Calu3 (cell line): Measurements from ENCODE around the gene TNFRSF12A. TPM values are rescaled to one million over a fixed set of nuclear protein-coding genes. Genes with fewer than 3 reads are reported as not detected.

Source experiments
- BruUV-seq: library from RNA; stranded (reverse); fragments of 400-500 nt; replicated peaks from 2 replicates; lab custom pipeline; 2021; lab: Mats Ljungman, UMichigan
- CTCF ChIA-PET: fragments of 300-600 bp; sonication (Branson Sonifier 250); formaldehyde crosslinking; loops from one replicate; lab custom pipeline; 2022; ENCODE audit warnings: antibody characterized with exemption; lab: Charles Lee
- DNase-seq: peaks from one replicate; pipeline ENCODE4 v3.0.0; 2022
- H3K27ac Mint-ChIP-seq: one replicate; pipeline ENCODE4 v1.8.0; 2022; ENCODE audit warnings: mixed read lengths; ENCODE audit not compliant: unreplicated experiment
- H3K27me3 Mint-ChIP-seq: one replicate; pipeline ENCODE4 v1.8.0; 2022; ENCODE audit warnings: mixed read lengths; ENCODE audit not compliant: unreplicated experiment
- H3K36me3 Mint-ChIP-seq: one replicate; pipeline ENCODE4 v1.8.0; 2022; ENCODE audit warnings: mild to moderate bottlenecking, moderate library complexity, mixed read lengths; ENCODE audit not compliant: insufficient read depth, unreplicated experiment
- H3K4me1 Mint-ChIP-seq: one replicate; pipeline ENCODE4 v1.8.0; 2022; ENCODE audit warnings: mild to moderate bottlenecking, low read depth, mixed read lengths; ENCODE audit not compliant: unreplicated experiment
- H3K4me3 Mint-ChIP-seq: one replicate; pipeline ENCODE4 v1.8.0; 2022; ENCODE audit warnings: mild to moderate bottlenecking, low read depth, moderate library complexity, mixed read lengths; ENCODE audit not compliant: unreplicated experiment
- H3K9me3 Mint-ChIP-seq: one replicate; pipeline ENCODE4 v1.8.0; 2022; ENCODE audit warnings: low read depth, mixed read lengths; ENCODE audit not compliant: unreplicated experiment
- intact Hi-C: fragments of 100-400 bp; cut with micrococcal nuclease; formaldehyde crosslinking; loops from one replicate; pipeline ENCODE4 v1.10.0; 2022; ENCODE audit not compliant: unreplicated experiment
- total RNA-seq: library from RNA; stranded (reverse); gene quantifications from 2 replicates; pipeline ENCODE4 v1.2.3, GENCODE V29; 2022
- TF ChIP-seq, protein P1 (sequence below): fragments of 200-600 bp; IDR thresholded peaks from one replicate; pipeline ENCODE4 v1.8.0; 2022; ENCODE audit warnings: antibody characterized with exemption; ENCODE audit not compliant: unreplicated experiment

The TNFRSF12A gene
- total RNA-seq, 1 experiment from 2014 or later: 478 TPM

DNA sequence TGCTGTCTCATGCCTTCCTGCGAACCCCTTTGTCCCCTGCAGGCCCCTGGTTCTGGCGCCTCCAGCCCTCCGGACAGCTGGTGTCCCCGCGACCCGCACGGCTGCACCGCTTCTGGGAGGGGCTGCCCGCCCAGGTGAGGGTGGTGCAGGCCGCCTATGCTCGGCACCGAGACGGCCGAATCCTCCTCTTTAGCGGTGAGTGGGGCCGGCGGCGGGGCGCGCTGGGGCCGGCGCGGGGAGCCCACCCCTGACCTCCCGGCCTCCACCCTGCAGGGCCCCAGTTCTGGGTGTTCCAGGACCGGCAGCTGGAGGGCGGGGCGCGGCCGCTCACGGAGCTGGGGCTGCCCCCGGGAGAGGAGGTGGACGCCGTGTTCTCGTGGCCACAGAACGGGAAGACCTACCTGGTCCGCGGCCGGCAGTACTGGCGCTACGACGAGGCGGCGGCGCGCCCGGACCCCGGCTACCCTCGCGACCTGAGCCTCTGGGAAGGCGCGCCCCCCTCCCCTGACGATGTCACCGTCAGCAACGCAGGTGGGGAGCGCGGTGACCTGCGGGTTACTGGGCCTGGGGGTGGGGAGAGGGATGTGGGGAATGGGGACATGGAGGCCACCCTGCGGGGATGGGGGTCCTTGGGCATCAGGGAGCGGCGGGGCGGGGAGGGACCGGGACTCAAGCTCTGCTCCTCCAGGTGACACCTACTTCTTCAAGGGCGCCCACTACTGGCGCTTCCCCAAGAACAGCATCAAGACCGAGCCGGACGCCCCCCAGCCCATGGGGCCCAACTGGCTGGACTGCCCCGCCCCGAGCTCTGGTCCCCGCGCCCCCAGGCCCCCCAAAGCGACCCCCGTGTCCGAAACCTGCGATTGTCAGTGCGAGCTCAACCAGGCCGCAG is 38.2 kb downstream of the TNFRSF12A start:
- no TSS peak for BruUV-seq
- intact Hi-C loops: loop anchor here (2.0 kb wide), 1 partner anchor 70 kb away; no protein-coding TSS in a partner anchor
- CTCF ChIA-PET: interaction anchor here (0.5 to 2.2 kb wide), 25 partner anchors 9 to 1557 kb away, joined by 3 to 48 read pairs (median 6); partner anchors contain the start of genes MMP25, ZNF205 and ZNF213
- TF ChIP-seq, protein P1, sequence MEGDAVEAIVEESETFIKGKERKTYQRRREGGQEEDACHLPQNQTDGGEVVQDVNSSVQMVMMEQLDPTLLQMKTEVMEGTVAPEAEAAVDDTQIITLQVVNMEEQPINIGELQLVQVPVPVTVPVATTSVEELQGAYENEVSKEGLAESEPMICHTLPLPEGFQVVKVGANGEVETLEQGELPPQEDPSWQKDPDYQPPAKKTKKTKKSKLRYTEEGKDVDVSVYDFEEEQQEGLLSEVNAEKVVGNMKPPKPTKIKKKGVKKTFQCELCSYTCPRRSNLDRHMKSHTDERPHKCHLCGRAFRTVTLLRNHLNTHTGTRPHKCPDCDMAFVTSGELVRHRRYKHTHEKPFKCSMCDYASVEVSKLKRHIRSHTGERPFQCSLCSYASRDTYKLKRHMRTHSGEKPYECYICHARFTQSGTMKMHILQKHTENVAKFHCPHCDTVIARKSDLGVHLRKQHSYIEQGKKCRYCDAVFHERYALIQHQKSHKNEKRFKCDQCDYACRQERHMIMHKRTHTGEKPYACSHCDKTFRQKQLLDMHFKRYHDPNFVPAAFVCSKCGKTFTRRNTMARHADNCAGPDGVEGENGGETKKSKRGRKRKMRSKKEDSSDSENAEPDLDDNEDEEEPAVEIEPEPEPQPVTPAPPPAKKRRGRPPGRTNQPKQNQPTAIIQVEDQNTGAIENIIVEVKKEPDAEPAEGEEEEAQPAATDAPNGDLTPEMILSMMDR: no peak
- DNase-seq: peak; percentile 64
- no peaks in the 10 kb centered on the region for H3K27me3 Mint-ChIP-seq
- peak overlapping the region; percentile 96 for H3K4me3 Mint-ChIP-seq
- H3K9me3 Mint-ChIP-seq: peaks cover 2% of the 10 kb centered on the region
- peak overlapping the region; percentile 34 for H3K27ac Mint-ChIP-seq
- no peaks in the 10 kb centered on the region for H3K4me1 Mint-ChIP-seq
- H3K36me3 Mint-ChIP-seq: peaks cover 20% of the 10 kb centered on the region

GRCh38 chr16:3059041-3059722 is 39.0 kb downstream of the TNFRSF12A start:
- Mint-ChIP-seq H3K4me3 (peak overlapping the region; percentile 96), H3K27ac (peak overlapping the region; percentile 55), H3K36me3 (peaks cover 20% of the 10 kb centered on the region), H3K4me1 (peaks cover 2% of the 10 kb centered on the region), H3K27me3 (no peaks in the 10 kb centered on the region), H3K9me3 (peaks cover 2% of the 10 kb centered on the region)
- BruUV-seq: no TSS peak
- intact Hi-C loops: loop anchor here (2.0 kb wide), 1 partner anchor 70 kb away; no protein-coding TSS in a partner anchor
- peak; percentile 97 for DNase-seq
- TF ChIP-seq, protein P1: peak; percentile 97
- CTCF ChIA-PET: interaction anchor here (0.5 to 2.2 kb wide), 24 partner anchors 14 to 154 kb away, joined by 3 to 48 read pairs (median 6); partner anchors contain the start of genes MMP25, ZNF205 and ZNF213

GRCh38 chr16:3059723-3060242 is 39.6 kb downstream of the TNFRSF12A start:
- no TSS peak for BruUV-seq
- TF ChIP-seq, protein P1: no peak
- peaks cover 2% of the 10 kb centered on the region for H3K9me3 Mint-ChIP-seq
- no peak for DNase-seq
- intact Hi-C loops: loop anchor here (2.0 kb wide), 1 partner anchor 69 kb away; no protein-coding TSS in a partner anchor
- H3K4me1 Mint-ChIP-seq: peaks cover 8% of the 10 kb centered on the region
- H3K27ac Mint-ChIP-seq: peak overlapping the region; percentile 55
- CTCF ChIA-PET: interaction anchor here (0.6 to 2.2 kb wide), 12 partner anchors 14 to 114 kb away, joined by 3 to 48 read pairs (median 6); partner anchors contain the start of genes MMP25 and ZNF205
- H3K27me3 Mint-ChIP-seq: no peaks in the 10 kb centered on the region
- H3K4me3 Mint-ChIP-seq: peak overlapping the region; percentile 96
- H3K36me3 Mint-ChIP-seq: peaks cover 17% of the 10 kb centered on the region
